ENCODE results near the gene KMT2A.

The KMT2A gene

DNA sequence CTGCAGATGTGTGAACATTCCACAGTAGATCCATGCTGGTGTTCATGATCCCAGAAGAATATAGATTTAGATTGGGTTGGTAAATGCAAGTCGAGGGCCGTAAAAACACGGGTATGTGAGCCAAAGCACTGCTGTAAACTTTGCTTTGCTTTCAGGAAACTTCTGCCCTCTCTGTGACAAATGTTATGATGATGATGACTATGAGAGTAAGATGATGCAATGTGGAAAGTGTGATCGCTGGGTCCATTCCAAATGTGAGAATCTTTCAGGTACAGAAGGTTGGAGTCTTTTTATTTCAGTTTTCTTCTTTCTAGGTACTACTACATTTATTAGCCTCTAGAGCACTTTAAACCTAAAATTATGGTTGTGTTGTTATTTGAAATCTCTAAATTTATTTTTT is 54.7 kb downstream of the KMT2A start:
- DNase-seq (ENCODE audit: low spot score in 2 of 2) (no peak), ATAC-seq (no peak)
- Mint-ChIP-seq H3K27ac (peak overlapping the region; percentile 67), H3K4me3 (no peak overlapping the region), H3K36me3 (peaks cover 99% of the 10 kb centered on the region), H3K9me3 (no peaks in the 10 kb centered on the region), H3K4me1 (no peaks in the 10 kb centered on the region)

DNA sequence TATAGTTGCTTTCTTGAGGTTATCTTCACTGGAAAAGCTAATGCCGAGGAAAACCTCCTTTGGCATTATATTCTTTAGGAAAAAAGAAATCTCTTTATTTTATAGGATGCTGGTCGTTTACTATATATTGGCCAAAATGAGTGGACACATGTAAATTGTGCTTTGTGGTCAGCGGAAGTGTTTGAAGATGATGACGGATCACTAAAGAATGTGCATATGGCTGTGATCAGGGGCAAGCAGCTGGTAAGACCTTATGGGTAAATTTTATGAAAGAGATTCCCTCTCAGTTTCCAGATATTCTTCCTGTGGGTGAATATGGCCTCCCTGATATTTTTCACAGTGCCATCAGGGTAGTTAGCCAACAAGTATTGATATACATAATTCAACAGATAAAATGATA is 61.5 kb downstream of the KMT2A start:
- Mint-ChIP-seq H3K9me3 (no peaks in the 10 kb centered on the region), H3K4me1 (no peaks in the 10 kb centered on the region), H3K27ac (no peak overlapping the region), H3K36me3 (peaks cover 100% of the 10 kb centered on the region), H3K4me3 (no peak overlapping the region)
- no peak for ATAC-seq
- DNase-seq (ENCODE audit: low spot score in 2 of 2) = no peak

DNA sequence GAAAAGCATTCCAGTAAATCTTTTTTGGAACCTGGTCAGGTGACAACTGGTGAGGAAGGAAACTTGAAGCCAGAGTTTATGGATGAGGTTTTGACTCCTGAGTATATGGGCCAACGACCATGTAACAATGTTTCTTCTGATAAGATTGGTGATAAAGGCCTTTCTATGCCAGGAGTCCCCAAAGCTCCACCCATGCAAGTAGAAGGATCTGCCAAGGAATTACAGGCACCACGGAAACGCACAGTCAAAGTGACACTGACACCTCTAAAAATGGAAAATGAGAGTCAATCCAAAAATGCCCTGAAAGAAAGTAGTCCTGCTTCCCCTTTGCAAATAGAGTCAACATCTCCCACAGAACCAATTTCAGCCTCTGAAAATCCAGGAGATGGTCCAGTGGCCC is 66.9 kb downstream of the KMT2A start:
- DNase-seq (ENCODE audit: low spot score in 2 of 2) = no peak
- Mint-ChIP-seq H3K27ac (peak overlapping the region; percentile 46), H3K4me1 (peaks cover 5% of the 10 kb centered on the region), H3K9me3 (no peaks in the 10 kb centered on the region), H3K4me3 (no peak overlapping the region), H3K36me3 (peaks cover 100% of the 10 kb centered on the region)
- no peak for ATAC-seq

DNA sequence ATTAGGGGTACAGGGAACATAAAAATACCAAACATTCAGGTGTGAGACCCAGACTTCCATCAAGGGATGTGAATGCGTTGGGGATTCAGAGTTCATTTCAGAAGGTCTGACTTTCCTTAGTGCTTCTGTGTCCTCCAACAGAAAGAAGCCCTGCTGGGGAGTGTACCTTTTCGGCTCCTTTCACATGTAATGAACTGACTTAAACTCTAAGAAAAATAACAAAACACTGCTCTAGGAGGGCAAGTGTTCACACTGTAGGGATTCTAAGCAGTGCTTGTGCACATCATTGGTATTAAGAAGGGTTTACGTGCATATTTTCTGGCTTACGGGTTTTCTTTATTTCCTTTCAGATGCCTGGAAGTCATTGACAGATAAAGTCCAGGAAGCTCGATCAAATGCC is 75.3 kb downstream of the KMT2A start:
- no peak for DNase-seq (ENCODE audit: low spot score in 2 of 2)
- ATAC-seq = no peak
- Mint-ChIP-seq H3K27ac (no peak overlapping the region), H3K36me3 (peaks cover 100% of the 10 kb centered on the region), H3K9me3 (no peaks in the 10 kb centered on the region), H3K4me3 (no peak overlapping the region), H3K4me1 (peaks cover 5% of the 10 kb centered on the region)

DNA sequence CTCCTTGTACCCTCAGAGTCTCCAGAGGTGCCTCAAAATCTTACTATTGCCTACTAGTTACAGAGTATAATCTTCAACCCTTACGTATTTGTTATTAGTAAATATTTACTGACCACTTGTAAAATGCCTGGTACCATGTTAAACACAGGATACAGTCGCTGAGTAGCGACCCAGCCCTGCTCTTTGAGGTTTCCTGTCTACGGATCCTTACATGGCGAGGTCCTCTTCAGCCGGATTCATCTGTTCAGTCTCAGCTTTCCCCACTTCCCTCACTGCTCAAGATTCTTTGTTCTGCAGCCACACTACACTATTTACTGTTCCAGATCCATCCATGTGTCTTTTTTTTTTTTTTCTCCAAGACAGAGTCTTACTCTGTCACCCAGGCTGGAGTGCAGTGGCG is 77.8 kb downstream of the KMT2A start:
- DNase-seq (ENCODE audit: low spot score in 2 of 2) (no peak), ATAC-seq (no peak)
- Mint-ChIP-seq H3K4me1 (peaks cover 5% of the 10 kb centered on the region), H3K27ac (peak overlapping the region; percentile 45), H3K4me3 (no peak overlapping the region), H3K9me3 (no peaks in the 10 kb centered on the region), H3K36me3 (peaks cover 100% of the 10 kb centered on the region)

DNA sequence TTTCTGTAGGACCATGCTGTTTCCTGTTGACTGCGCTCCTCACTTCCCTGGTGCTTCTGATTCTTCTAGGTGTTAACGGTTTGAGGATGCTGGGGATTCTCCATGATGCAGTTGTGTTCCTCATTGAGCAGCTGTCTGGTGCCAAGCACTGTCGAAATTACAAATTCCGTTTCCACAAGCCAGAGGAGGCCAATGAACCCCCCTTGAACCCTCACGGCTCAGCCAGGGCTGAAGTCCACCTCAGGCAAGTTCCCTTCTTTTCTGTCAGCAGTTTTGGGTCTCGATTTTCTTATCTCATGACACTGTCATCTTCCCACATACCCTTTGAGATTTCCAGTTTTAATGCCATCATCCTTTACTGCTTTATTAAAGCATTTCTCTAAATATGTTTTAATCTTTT is 83.3 kb downstream of the KMT2A start:
- H3K9me3 Mint-ChIP-seq = no peaks in the 10 kb centered on the region
- peaks cover 100% of the 10 kb centered on the region for H3K36me3 Mint-ChIP-seq
- ATAC-seq (no peak), DNase-seq (ENCODE audit: low spot score in 2 of 2) (no peak)
- peak overlapping the region; percentile 63 for H3K27ac Mint-ChIP-seq
- no peak overlapping the region for H3K4me3 Mint-ChIP-seq
- H3K4me1 Mint-ChIP-seq = peaks cover 7% of the 10 kb centered on the region

DNA sequence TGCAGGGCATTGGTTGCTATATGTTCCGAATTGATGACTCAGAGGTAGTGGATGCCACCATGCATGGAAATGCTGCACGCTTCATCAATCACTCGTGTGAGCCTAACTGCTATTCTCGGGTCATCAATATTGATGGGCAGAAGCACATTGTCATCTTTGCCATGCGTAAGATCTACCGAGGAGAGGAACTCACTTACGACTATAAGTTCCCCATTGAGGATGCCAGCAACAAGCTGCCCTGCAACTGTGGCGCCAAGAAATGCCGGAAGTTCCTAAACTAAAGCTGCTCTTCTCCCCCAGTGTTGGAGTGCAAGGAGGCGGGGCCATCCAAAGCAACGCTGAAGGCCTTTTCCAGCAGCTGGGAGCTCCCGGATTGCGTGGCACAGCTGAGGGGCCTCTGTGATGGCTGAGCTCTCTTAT is 85.6 kb downstream of the KMT2A start:
- ATAC-seq = no peak
- H3K4me1 Mint-ChIP-seq = peaks cover 7% of the 10 kb centered on the region
- H3K27ac Mint-ChIP-seq = no peak overlapping the region
- H3K36me3 Mint-ChIP-seq = peaks cover 95% of the 10 kb centered on the region
- no peak overlapping the region for H3K4me3 Mint-ChIP-seq
- no peaks in the 10 kb centered on the region for H3K9me3 Mint-ChIP-seq
- no peak for DNase-seq (ENCODE audit: low spot score in 2 of 2)

DNA sequence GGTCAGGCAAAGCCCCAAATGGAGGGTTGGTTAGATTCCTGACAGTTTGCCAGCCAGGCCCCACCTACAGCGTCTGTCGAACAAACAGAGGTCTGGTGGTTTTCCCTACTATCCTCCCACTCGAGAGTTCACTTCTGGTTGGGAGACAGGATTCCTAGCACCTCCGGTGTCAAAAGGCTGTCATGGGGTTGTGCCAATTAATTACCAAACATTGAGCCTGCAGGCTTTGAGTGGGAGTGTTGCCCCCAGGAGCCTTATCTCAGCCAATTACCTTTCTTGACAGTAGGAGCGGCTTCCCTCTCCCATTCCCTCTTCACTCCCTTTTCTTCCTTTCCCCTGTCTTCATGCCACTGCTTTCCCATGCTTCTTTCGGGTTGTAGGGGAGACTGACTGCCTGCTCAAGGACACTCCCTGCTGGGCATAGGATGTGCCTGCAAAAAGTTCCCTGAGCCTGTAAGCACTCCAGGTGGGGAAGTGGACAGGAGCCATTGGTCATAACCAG is 86.3 kb downstream of the KMT2A start:
- ATAC-seq (no peak), DNase-seq (ENCODE audit: low spot score in 2 of 2) (no peak)
- H3K4me3 Mint-ChIP-seq = no peak overlapping the region
- peak overlapping the region; percentile 38 for H3K27ac Mint-ChIP-seq
- H3K36me3 Mint-ChIP-seq = peaks cover 94% of the 10 kb centered on the region
- H3K4me1 Mint-ChIP-seq = peaks cover 7% of the 10 kb centered on the region
- H3K9me3 Mint-ChIP-seq = no peaks in the 10 kb centered on the region

DNA sequence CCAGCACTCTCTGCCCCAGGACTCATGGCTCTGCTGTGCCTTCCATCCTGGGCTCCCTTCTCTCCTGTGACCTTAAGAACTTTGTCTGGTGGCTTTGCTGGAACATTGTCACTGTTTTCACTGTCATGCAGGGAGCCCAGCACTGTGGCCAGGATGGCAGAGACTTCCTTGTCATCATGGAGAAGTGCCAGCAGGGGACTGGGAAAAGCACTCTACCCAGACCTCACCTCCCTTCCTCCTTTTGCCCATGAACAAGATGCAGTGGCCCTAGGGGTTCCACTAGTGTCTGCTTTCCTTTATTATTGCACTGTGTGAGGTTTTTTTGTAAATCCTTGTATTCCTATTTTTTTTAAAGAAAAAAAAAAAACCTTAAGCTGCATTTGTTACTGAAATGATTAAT is 88.1 kb downstream of the KMT2A start:
- Mint-ChIP-seq H3K4me1 (peaks cover 18% of the 10 kb centered on the region), H3K36me3 (peaks cover 90% of the 10 kb centered on the region), H3K4me3 (no peak overlapping the region), H3K9me3 (no peaks in the 10 kb centered on the region), H3K27ac (peak overlapping the region; percentile 60)
- DNase-seq (ENCODE audit: low spot score in 2 of 2) (no peak), ATAC-seq (no peak)

DNA sequence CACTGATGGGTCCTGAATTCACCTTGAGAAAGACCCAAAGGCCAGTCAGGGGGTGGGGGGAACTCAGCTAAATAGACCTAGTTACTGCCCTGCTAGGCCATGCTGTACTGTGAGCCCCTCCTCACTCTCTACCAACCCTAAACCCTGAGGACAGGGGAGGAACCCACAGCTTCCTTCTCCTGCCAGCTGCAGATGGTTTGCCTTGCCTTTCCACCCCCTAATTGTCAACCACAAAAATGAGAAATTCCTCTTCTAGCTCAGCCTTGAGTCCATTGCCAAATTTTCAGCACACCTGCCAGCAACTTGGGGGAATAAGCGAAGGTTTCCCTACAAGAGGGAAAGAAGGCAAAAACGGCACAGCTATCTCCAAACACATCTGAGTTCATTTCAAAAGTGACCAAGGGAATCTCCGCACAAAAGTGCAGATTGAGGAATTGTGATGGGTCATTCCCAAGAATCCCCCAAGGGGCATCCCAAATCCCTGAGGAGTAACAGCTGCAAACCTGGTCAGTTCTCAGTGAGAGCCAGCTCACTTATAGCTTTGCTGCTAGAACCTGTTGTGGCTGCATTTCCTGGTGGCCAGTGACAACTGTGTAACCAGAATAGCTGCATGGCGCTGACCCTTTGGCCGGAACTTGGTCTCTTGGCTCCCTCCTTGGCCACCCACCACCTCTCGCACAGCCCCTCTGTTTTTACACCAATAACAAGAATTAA is 88.6 kb downstream of the KMT2A start:
- peaks cover 88% of the 10 kb centered on the region for H3K36me3 Mint-ChIP-seq
- no peak for DNase-seq (ENCODE audit: low spot score in 2 of 2)

DNA sequence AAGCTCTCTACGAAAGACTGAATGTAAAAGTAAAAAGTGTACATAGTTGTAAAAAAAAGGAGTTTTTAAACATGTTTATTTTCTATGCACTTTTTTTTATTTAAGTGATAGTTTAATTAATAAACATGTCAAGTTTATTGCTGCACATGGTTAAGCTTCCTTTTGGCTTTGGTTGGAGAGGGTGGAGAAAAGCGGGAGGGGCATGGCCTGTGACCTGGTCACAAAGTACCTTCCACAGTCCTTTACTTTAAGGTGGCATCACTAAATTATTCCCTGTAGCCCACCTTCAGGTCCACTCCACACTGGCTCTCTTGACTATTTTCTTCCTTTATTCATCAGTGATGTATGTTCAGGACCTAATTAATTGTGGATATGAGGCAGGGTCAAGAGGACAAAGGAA is 90.4 kb downstream of the KMT2A start:
- Mint-ChIP-seq H3K9me3 (no peaks in the 10 kb centered on the region), H3K36me3 (peaks cover 78% of the 10 kb centered on the region), H3K4me3 (no peak overlapping the region), H3K27ac (no peak overlapping the region), H3K4me1 (peaks cover 32% of the 10 kb centered on the region)
- DNase-seq (ENCODE audit: low spot score in 2 of 2) = no peak
- ATAC-seq = no peak

More for the DNA sequence above, 88.6 kb downstream of the KMT2A start:
- no peaks in the 10 kb centered on the region for H3K9me3 Mint-ChIP-seq
- no peak overlapping the region for H3K4me3 Mint-ChIP-seq
- ATAC-seq = no peak
- peak overlapping the region; percentile 60 for H3K27ac Mint-ChIP-seq
- H3K4me1 Mint-ChIP-seq = peaks cover 23% of the 10 kb centered on the region

DNA sequence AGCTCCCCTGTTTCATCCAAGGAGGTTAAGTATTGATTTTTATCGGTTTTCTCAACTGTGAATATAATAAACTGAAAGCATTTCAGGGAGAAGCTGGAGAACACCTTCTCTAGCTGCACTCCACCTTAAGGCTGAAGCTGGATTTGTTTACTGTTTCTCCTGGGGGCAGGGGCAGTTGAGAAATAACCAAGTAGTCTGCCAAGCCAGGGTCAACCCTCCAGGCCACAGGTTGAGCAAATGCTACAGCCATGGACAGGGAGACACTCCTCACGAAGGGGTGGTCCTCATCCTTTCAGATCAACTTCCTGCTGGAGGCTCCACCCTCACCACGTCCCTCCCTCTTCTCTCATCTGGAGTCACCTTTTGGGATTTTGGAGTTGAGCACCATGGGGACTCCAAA is 90.8 kb downstream of the KMT2A start, which contains the start of gene TTC36:
Gene TTC36 (plus strand): TSS at position 366 of the 400 bp plus-strand sequence. CDS start 21 bp downstream, at position 387.
- Mint-ChIP-seq H3K27ac (peak within 1 kb of the TSS; percentile 77), H3K36me3 (peaks cover 74% of the 10 kb centered on the region), H3K9me3 (no peaks in the 10 kb centered on the region), H3K4me3 (no peak within 1 kb of the TSS), H3K4me1 (peaks cover 36% of the 10 kb centered on the region)
- ATAC-seq (no peak), DNase-seq (ENCODE audit: low spot score in 2 of 2) (no peak)

DNA sequence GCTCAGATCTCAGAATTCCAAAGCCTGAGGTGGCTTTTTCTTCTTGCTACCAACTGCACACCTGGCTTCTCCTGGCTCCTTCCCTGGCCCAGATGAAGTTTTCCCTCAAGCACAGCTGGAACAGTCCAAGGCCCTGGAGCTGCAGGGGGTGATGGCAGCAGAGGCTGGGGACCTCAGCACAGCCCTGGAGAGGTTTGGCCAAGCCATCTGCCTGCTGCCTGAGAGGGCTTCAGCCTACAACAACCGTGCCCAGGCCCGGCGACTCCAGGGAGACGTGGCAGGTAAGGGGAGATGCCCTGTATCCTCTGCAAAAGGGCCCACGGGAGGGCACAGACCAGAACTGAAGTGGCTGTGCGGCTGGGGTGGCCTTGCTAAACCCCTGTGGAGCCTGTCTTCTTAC is 92.2 kb downstream of the KMT2A start:
- ATAC-seq = no peak
- DNase-seq (ENCODE audit: low spot score in 2 of 2) = no peak
- Mint-ChIP-seq H3K9me3 (no peaks in the 10 kb centered on the region), H3K4me3 (no peak overlapping the region), H3K36me3 (peaks cover 60% of the 10 kb centered on the region), H3K27ac (peak overlapping the region; percentile 77), H3K4me1 (peaks cover 39% of the 10 kb centered on the region)

DNA sequence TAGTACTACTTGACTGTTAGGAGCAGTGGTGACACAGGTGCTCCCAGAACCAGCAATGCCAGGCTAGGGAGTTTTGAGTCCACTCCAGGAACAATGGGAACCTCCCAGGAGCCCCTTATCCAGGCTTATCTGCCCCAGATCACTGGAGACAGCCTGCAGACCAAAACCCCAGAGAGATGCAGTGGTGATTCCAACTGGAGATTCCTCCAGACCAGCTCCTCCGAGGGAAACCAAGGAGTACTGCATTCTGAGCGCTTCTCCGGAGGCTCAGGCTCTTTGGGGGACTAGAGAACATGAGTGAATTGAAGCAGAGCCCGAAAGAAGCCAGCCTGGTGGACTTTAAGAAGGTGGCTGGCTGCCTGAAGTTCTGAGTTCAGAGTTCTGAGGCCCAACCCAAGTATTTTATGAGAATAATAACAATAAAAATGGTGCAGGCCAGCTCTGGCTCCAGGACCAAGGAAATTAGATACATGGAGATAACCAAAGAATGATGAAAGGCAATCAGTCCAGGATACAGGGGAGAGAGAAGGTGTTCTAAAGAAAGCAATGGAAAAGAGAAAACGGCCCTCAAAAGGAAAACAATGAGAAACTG is 93.4 kb downstream of the KMT2A start:
- DNase-seq (ENCODE audit: low spot score in 2 of 2) = no peak
- Mint-ChIP-seq H3K4me3 (peak overlapping the region; percentile 81), H3K4me1 (peaks cover 31% of the 10 kb centered on the region), H3K27ac (peak overlapping the region; percentile 77), H3K9me3 (no peaks in the 10 kb centered on the region), H3K36me3 (peaks cover 48% of the 10 kb centered on the region)
- ATAC-seq = no peak

DNA sequence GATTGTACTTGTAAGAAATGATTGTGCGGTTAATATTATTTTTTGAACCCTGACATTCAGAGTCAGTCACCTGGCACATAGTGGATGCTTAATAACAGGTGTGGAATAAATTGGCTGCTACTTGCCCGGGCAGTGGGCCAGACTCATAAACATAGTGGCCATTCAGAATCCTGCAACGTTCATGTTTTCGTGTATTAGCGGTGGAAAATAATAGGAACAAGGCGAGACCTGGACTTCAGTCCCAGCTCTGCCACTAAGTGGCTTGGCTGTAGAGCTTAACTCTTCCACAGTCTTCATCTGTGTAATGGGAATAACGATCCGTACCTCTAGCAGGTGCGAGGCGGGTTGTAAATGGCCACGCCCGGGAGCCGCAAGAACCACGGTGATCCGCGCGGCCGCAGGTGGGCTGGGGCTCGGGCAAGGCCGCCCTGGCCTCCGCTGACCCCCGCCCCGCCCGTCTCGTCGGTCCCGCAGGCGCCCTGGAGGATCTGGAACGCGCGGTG is 93.9 kb downstream of the KMT2A start:
- no peaks in the 10 kb centered on the region for H3K9me3 Mint-ChIP-seq
- peaks cover 31% of the 10 kb centered on the region for H3K4me1 Mint-ChIP-seq
- peaks cover 43% of the 10 kb centered on the region for H3K36me3 Mint-ChIP-seq
- DNase-seq (ENCODE audit: low spot score in 2 of 2) (no peak), ATAC-seq (no peak)
- peak overlapping the region; percentile 81 for H3K4me3 Mint-ChIP-seq
- peak overlapping the region; percentile 77 for H3K27ac Mint-ChIP-seq
